Retinal pigment epithelial cell (primary cell): ENCODE results near the gene HPSE2.

Experiments used
- DNase-seq: peaks from one replicate; pipeline ENCODE4 v3.0.0-alpha.2; 2010; ENCODE audit warnings: low read depth
- H3K4me3 ChIP-seq: 2 replicates; pipeline ENCODE4 v1.5.1; 2011; ENCODE audit warnings: mild to moderate bottlenecking, low read length, control low read depth, moderate library complexity
- CTCF ChIP-seq: conservative IDR thresholded peaks from 2 replicates; pipeline ENCODE4 v1.5.1; 2011; ENCODE audit warnings: low read depth, low read length, control low read depth, inconsistent platforms

The HPSE2 gene

GRCh38 chr10:98881789-98882188 lies 353.9 kb downstream of the HPSE2 start:
- no peak for DNase-seq
- no peak overlapping the region for H3K4me3 ChIP-seq
- no peak for TF ChIP-seq CTCF

GRCh38 chr10:98880971-98881370 lies 354.7 kb downstream of the HPSE2 start:
- DNase-seq = no peak
- no peak for TF ChIP-seq CTCF

GRCh38 chr10:98878921-98879320 lies 356.7 kb downstream of the HPSE2 start:
- TF ChIP-seq CTCF = no peak
- DNase-seq = no peak
- H3K4me3 ChIP-seq = no peak overlapping the region

More at GRCh38 chr10:98880971-98881370, 354.7 kb downstream of the HPSE2 start:
- no peak overlapping the region for H3K4me3 ChIP-seq

- TF ChIP-seq CTCF = no peak
- no peak for DNase-seq
- no peak overlapping the region for H3K4me3 ChIP-seq
Measured at GRCh38 chr10:98878418-98878817, 357.2 kb downstream of the HPSE2 start.

GRCh38 chr10:98861962-98862361 lies 373.7 kb downstream of the HPSE2 start:
- TF ChIP-seq CTCF = no peak
- no peak overlapping the region for H3K4me3 ChIP-seq
- no peak for DNase-seq

GRCh38 chr10:98858525-98858924 lies 377.1 kb downstream of the HPSE2 start:
- TF ChIP-seq CTCF = peak; percentile 45
- H3K4me3 ChIP-seq = no peak overlapping the region
- DNase-seq = no peak

GRCh38 chr10:98855403-98856189 lies 380.1 kb downstream of the HPSE2 start:
- DNase-seq = no peak

More at GRCh38 chr10:98855403-98856189, 380.1 kb downstream of the HPSE2 start:
- no peak for TF ChIP-seq CTCF
- H3K4me3 ChIP-seq = no peak overlapping the region
